HTERT RPE-1 (cell line): ENCODE measurements around the gene SYT7.
"Not testable (repeated sequence)": the region's sequence is repeated elsewhere in the genome, so short reads cannot be mapped to it uniquely, and the experiment has no call there.

Experiments used
- in situ Hi-C: fragments of 300-500 bp; cut with MboI; formaldehyde crosslinking; loops from 4 replicates; pipeline ENCODE4 v1.14.3; 2020; ENCODE audit warnings: low sequenced_read_pairs

SYT7 gene

DNA sequence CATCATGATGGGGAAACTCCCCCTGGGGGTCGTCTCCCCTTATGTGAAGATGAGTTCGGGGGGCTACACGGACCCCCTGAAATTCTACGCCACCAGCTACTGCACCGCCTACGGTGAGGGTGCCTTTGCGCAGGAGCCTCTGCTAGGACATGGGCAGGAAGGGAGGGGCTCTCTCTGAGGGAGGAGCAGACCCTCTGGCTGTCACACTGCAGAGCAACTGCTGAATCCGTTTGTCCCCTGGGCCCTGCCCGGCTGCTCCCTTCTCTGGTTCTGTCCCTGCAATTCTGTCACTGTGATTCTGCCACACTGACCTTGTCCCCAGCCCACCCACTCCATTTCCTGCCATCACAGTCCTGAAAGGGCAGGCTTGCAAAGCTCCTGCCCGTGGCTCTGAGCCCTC, 99.1 kb downstream of the SYT7 start:
- in situ Hi-C loops: no loop called here

DNA sequence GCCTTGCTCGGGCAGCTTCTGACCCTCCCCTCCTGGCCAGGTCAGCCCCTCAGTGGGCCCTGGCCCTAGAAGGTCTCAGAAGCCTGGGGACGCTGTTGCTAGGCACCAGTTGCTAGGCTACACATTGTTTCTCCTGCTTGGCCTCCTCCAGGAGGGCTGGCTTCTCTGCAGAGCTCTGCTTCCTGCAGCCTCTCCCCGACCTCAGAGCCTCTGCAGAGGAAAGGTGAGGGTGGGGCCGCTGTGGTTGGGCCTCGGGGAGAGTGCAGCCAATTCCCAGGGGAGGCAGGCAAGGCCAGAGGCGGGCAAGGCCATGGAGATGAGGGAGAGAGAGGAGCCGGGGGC, 99.9 kb downstream of the SYT7 start:
- in situ Hi-C loops: no loop called here

- in situ Hi-C loops: no loop called here
These were observed 100.4 kb downstream of the SYT7 start for GRCh38 chr11:61480261-61480993.

GRCh38 chr11:61479360-61480058, 101.4 kb downstream of the SYT7 start:
- in situ Hi-C loops: not testable (repeated sequence)

GRCh38 chr11:61477727-61478148, 103.1 kb downstream of the SYT7 start:
- in situ Hi-C loops: no loop called here

GRCh38 chr11:61477126-61477525, 103.8 kb downstream of the SYT7 start:
- in situ Hi-C loops: no loop called here

DNA sequence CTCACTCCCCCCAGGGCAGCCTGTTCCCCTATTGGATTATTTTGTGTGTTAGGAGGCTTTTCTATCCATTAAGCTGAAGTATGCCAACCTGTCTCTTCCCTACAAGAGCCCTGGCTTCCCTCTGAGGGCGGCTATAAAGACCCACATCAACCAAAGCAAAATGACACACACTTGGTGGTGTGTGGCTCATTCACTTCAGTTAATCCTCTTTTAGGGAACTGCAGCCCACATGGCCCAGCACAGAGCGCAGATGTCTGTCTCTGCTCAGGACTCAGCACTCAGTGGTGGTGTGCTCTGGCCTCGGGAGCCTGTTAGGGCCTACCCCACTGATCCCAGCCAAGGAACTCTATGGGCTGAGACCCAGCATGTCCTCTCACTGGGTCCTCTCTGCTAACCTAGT, 104.5 kb downstream of the SYT7 start:
- in situ Hi-C loops: no loop called here

DNA sequence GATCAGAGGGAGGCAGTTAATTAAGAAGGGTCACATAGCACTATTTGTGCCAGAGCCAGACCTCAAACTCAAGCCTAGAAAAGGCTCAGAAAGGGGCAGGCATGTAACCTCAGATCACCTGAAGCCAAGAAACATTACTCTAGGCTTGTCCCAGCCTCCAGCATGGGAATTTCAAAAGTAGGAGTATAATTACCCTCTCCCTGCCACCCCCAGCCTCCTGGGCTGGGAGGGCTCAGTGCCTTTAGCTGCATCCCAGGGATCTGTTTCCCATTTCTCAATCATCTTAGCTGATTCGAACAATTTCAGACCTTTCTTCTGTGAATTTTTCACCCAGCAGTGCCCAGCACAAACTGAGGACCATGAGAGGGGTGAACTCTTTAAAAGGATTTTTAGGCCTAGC, 105.4 kb downstream of the SYT7 start:
- in situ Hi-C loops: no loop called here

- in situ Hi-C loops: loop anchor here (25.0 kb wide), 1 partner anchor 163 kb away; no protein-coding TSS in a partner anchor
These were observed 106.7 kb downstream of the SYT7 start for GRCh38 chr11:61474013-61474643.

GRCh38 chr11:61473370-61474012, 107.4 kb downstream of the SYT7 start:
- in situ Hi-C loops: loop anchor here (25.0 kb wide), 1 partner anchor 164 kb away; no protein-coding TSS in a partner anchor

DNA sequence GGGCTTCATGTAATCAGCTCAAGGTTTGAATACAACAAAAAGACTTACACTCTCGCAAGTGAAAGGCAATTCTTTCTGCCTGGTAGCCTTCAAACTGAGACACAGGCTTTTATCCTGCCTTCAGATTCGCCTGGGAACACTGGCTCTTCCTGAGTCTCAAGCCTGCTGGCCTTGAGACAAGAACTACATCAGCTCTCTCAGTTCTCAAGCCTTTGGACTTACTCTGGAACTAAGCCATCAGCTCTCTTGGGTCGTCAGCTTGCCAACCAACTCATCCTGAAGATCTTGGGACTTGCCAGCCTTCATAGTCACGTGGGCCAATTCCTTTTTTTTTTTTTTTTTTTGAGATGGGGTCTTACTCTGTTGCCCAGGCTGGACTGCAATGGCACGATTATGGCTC, 108.0 kb downstream of the SYT7 start:
- in situ Hi-C loops: loop anchor here (25.0 kb wide), 1 partner anchor 164 kb away; no protein-coding TSS in a partner anchor

DNA sequence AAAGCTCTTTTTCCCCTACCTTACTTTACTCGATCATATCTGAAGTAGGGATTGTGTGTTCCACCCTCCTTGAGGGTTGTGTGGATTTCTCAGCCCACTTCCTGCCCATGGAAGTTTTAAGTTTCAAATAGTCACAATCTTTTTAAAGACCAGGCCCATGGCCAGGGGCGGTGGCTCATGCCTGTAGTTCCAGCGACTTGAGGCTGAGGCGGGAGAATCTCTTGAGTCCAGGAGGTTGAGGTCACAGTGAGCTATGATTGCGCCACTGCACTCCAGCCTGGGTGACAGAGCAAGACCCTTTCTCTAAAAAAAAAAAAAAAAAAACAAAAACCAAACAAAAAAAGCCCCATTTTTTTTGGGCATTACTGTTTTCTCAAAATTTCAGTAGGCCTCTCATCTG, 108.6 kb downstream of the SYT7 start:
- in situ Hi-C loops: loop anchor here (25.0 kb wide), 1 partner anchor 165 kb away; no protein-coding TSS in a partner anchor

GRCh38 chr11:61468002-61468401, 112.9 kb downstream of the SYT7 start:
- in situ Hi-C loops: loop anchor here (25.0 kb wide), 1 partner anchor 169 kb away; no protein-coding TSS in a partner anchor

DNA sequence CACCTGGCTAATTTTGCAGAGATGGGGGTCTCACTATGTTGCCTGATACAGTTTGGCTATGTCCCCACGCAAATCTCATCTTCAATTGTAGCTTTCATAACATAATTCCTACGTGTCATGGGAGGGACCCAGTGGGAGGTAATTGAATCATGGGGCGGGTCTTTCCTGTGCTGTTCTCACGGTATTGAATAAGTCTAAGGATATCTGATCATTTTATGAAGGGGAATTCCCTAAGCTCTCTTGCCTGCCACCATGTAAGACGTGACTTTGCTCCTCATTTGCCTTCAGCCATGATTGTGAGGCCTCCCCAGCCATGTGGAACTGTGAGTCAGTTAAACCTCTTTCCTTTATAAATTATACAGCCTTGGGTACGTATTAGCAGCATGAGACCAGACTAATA, 113.3 kb downstream of the SYT7 start:
- in situ Hi-C loops: loop anchor here (25.0 kb wide), 1 partner anchor 170 kb away; no protein-coding TSS in a partner anchor
